HG02840 (cell line): ENCODE data around the gene NTN4.
"Not testable (repeated sequence)": the region's sequence is repeated elsewhere in the genome, so short reads cannot be mapped to it uniquely, and the experiment has no call there.

Experiments
- ATAC-seq: cut with Tn5 transposase; IDR thresholded peaks from one replicate; pipeline ENCODE4 v1.9.1; 2021; ENCODE audit warnings: mild to moderate bottlenecking, moderate library complexity, moderate number of reproducible peaks; ENCODE audit not compliant: unreplicated experiment, low FRiP score

NTN4 gene

GRCh38 chr12:95717316-95717928 is 73.1 kb downstream of the NTN4 start:
- no peak for ATAC-seq

GRCh38 chr12:95715177-95715576 is 75.4 kb downstream of the NTN4 start:
- no peak for ATAC-seq

- ATAC-seq = no peak
Measured at GRCh38 chr12:95712269-95712668, 78.3 kb downstream of the NTN4 start.

- ATAC-seq = no peak
Measured at GRCh38 chr12:95710386-95710785, 80.2 kb downstream of the NTN4 start.

GRCh38 chr12:95709152-95709551 is 81.4 kb downstream of the NTN4 start:
- no peak for ATAC-seq

GRCh38 chr12:95705143-95705542 is 85.4 kb downstream of the NTN4 start:
- ATAC-seq = no peak

- no peak for ATAC-seq
Measured at GRCh38 chr12:95703986-95704385, 86.6 kb downstream of the NTN4 start.

- no peak for ATAC-seq
Measured at GRCh38 chr12:95701722-95702418, 88.7 kb downstream of the NTN4 start.

- ATAC-seq = no peak
Measured at GRCh38 chr12:95701275-95701674, 89.3 kb downstream of the NTN4 start.

- peak; percentile 97 for ATAC-seq
Measured at GRCh38 chr12:95700316-95700785, 90.2 kb downstream of the NTN4 start.

- no peak for ATAC-seq
Measured at GRCh38 chr12:95699579-95699978, 91.0 kb downstream of the NTN4 start.

GRCh38 chr12:95694136-95694535 is 96.4 kb downstream of the NTN4 start:
- ATAC-seq = no peak

GRCh38 chr12:95693689-95694088 is 96.9 kb downstream of the NTN4 start:
- no peak for ATAC-seq

GRCh38 chr12:95690861-95691635 is 99.5 kb downstream of the NTN4 start:
- ATAC-seq = no peak

- ATAC-seq = no peak
Measured at GRCh38 chr12:95687937-95688336, 102.6 kb downstream of the NTN4 start.

GRCh38 chr12:95683418-95683817 is 107.1 kb downstream of the NTN4 start:
- ATAC-seq = no peak

GRCh38 chr12:95681210-95681765 is 109.3 kb downstream of the NTN4 start:
- no peak for ATAC-seq

- ATAC-seq = no peak
Measured at GRCh38 chr12:95678684-95679083, 111.9 kb downstream of the NTN4 start.

GRCh38 chr12:95677782-95678181 is 112.8 kb downstream of the NTN4 start:
- not testable (repeated sequence) for ATAC-seq

GRCh38 chr12:95674631-95675030 is 115.9 kb downstream of the NTN4 start:
- no peak for ATAC-seq

GRCh38 chr12:95674163-95674562 is 116.4 kb downstream of the NTN4 start:
- ATAC-seq = no peak
